HL-60 (cell line): ENCODE results near the gene ATP6AP1.

Experiments used
- DNase-seq, 2 experiments: peaks; one replicate each; pipeline ENCODE4 v3.0.0-alpha.2; 2010 to 2020; ENCODE audit warnings: low read depth in 1 of 2, low spot score in 1 of 2
- H3K27ac ChIP-seq: fragments of 250-450 bp; sonication (Bioruptor Pico); replicated peaks from 2 replicates; pipeline ENCODE4 v1.5.1; 2020; ENCODE audit warnings: mild to moderate bottlenecking, moderate library complexity
- H3K27me3 ChIP-seq: fragments of 250-450 bp; sonication (Bioruptor Pico); 2 replicates; pipeline ENCODE4 v1.5.1; 2021; ENCODE audit warnings: mild to moderate bottlenecking, moderate library complexity; ENCODE audit not compliant: insufficient read depth, poor library complexity, severe bottlenecking
- H3K4me3 ChIP-seq: replicated peaks from 2 replicates; pipeline ENCODE4 v1.5.1; 2011; ENCODE audit warnings: mild to moderate bottlenecking, control low read depth, low read length; ENCODE audit not compliant: insufficient read depth
- GABPA ChIP-seq: IDR thresholded peaks from 2 replicates; pipeline ENCODE4 v1.6.1; 2012; ENCODE audit warnings: low read depth
- POLR2AphosphoS5 ChIP-seq: IDR thresholded peaks from 2 replicates; pipeline ENCODE4 v1.6.1; 2012; ENCODE audit warnings: low read depth
- SPI1 ChIP-seq: IDR thresholded peaks from 2 replicates; pipeline ENCODE4 v1.6.1; 2012; ENCODE audit warnings: low read depth, mild to moderate bottlenecking, borderline replicate concordance
- TF ChIP-seq, protein P1 (sequence below): IDR thresholded peaks from 2 replicates; pipeline ENCODE4 v1.6.1; 2012; ENCODE audit warnings: low read depth; ENCODE audit not compliant: insufficient replicate concordance
- TF ChIP-seq, protein P2 (sequence below): IDR thresholded peaks from one replicate; pipeline ENCODE4 v1.5.1; 2011; ENCODE audit warnings: low read length, control low read depth, inconsistent platforms; ENCODE audit not compliant: insufficient read depth

ATP6AP1 gene

DNA sequence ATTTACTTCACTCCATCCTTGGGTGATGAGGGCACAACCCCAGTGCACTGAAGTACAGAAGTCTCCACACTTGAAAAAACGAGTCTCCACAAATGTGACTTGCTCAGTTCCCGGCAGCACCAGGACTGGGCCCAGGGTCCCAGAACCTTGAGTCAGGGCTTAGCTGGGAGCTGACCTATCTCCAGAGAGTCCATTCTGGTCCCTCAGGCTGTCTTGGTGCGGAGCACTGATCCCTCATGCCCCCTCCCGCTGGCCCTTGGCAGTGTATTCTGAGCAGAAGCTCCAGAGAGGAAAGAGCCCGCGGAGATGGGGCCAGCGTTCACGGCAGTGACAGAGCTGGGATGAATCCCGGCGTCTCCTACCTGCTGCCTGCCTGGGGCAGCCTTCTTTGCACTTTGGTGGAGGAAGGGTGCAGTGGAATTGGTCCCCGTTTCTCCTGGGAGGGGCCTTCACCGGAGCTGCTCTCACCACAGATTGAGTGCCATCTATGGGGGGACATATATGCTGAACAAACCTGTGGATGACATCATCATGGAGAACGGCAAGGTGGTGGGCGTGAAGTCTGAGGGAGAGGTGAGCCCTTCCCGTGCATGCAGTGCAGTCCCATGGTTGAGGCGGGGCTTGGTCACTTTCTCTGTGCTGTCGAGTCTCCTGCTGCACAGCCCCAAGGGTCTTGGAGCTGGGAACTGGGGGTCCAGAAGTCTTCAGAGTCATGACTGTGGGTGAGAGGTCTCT lies 12.3 kb downstream of the ATP6AP1 start:
- H3K27ac ChIP-seq, result no peak overlapping the region
- H3K4me3 ChIP-seq, result no peak overlapping the region
- no peaks in the 10 kb centered on the region for H3K27me3 ChIP-seq
- no peak for TF ChIP-seq GABPA
- no peak for TF ChIP-seq SPI1
- TF ChIP-seq, protein P1, sequence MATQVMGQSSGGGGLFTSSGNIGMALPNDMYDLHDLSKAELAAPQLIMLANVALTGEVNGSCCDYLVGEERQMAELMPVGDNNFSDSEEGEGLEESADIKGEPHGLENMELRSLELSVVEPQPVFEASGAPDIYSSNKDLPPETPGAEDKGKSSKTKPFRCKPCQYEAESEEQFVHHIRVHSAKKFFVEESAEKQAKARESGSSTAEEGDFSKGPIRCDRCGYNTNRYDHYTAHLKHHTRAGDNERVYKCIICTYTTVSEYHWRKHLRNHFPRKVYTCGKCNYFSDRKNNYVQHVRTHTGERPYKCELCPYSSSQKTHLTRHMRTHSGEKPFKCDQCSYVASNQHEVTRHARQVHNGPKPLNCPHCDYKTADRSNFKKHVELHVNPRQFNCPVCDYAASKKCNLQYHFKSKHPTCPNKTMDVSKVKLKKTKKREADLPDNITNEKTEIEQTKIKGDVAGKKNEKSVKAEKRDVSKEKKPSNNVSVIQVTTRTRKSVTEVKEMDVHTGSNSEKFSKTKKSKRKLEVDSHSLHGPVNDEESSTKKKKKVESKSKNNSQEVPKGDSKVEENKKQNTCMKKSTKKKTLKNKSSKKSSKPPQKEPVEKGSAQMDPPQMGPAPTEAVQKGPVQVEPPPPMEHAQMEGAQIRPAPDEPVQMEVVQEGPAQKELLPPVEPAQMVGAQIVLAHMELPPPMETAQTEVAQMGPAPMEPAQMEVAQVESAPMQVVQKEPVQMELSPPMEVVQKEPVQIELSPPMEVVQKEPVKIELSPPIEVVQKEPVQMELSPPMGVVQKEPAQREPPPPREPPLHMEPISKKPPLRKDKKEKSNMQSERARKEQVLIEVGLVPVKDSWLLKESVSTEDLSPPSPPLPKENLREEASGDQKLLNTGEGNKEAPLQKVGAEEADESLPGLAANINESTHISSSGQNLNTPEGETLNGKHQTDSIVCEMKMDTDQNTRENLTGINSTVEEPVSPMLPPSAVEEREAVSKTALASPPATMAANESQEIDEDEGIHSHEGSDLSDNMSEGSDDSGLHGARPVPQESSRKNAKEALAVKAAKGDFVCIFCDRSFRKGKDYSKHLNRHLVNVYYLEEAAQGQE, result no peak
- no peak for TF ChIP-seq POLR2AphosphoS5
- TF ChIP-seq, protein P2, sequence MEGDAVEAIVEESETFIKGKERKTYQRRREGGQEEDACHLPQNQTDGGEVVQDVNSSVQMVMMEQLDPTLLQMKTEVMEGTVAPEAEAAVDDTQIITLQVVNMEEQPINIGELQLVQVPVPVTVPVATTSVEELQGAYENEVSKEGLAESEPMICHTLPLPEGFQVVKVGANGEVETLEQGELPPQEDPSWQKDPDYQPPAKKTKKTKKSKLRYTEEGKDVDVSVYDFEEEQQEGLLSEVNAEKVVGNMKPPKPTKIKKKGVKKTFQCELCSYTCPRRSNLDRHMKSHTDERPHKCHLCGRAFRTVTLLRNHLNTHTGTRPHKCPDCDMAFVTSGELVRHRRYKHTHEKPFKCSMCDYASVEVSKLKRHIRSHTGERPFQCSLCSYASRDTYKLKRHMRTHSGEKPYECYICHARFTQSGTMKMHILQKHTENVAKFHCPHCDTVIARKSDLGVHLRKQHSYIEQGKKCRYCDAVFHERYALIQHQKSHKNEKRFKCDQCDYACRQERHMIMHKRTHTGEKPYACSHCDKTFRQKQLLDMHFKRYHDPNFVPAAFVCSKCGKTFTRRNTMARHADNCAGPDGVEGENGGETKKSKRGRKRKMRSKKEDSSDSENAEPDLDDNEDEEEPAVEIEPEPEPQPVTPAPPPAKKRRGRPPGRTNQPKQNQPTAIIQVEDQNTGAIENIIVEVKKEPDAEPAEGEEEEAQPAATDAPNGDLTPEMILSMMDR, result no peak
- no peak for DNase-seq

DNA sequence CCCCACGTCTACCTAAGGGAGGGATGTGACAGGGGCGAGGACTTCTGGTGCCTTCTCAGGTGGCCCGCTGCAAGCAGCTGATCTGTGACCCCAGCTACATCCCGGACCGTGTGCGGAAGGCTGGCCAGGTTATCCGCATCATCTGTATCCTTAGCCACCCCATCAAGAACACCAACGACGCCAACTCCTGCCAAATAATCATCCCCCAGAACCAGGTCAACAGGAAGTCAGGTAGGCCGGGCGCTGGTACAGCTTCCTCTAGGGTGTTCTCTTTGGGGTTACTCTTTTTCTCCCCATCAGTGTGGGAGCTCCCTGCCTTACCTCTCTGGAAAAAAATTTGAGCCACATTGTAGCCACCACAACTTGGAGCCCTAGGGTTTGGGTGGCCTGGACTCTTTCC lies 13.1 kb downstream of the ATP6AP1 start:
- H3K27me3 ChIP-seq, result no peaks in the 10 kb centered on the region
- no peak overlapping the region for H3K27ac ChIP-seq
- TF ChIP-seq SPI1, result no peak
- TF ChIP-seq, protein P1, result no peak
- TF ChIP-seq GABPA, result no peak
- TF ChIP-seq, protein P2, result no peak
- no peak for TF ChIP-seq POLR2AphosphoS5
- no peak for DNase-seq
- no peak overlapping the region for H3K4me3 ChIP-seq

DNA sequence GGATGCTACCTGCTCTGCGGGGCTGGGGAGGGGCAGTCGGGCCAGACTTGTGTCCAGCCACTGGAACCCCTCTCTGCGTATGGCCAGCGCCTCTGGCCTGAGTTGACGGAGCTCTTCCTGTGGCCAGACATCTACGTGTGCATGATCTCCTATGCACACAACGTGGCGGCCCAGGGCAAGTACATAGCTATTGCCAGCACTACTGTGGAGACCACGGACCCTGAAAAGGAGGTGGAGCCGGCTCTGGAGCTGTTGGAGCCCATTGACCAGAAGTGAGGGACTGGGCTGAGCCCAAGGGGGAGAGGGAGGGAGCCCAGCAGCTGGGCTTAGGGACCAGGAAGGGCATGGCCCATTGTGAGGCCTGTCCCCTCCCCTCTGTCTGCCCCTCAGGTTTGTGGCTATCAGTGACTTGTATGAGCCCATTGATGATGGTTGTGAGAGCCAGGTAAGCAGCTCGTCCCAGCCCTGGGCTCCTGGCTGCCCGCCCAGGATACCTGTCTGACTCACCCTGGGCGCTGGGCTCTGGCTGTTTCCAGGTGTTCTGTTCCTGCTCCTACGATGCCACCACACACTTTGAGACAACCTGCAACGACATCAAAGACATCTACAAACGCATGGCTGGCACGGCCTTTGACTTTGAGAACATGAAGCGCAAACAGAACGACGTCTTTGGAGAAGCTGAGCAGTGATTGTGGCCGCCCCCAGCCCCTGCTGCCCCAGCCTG lies 13.7 kb downstream of the ATP6AP1 start:
- H3K27me3 ChIP-seq, result no peaks in the 10 kb centered on the region
- DNase-seq, result no peak
- no peak overlapping the region for H3K4me3 ChIP-seq
- no peak overlapping the region for H3K27ac ChIP-seq
- TF ChIP-seq GABPA (no peak), POLR2AphosphoS5 (no peak), SPI1 (no peak)
- TF ChIP-seq, protein P1, result no peak
